ENCODE results near the gene MRPL11.

GRCh38 chr11:66443602-66444001 lies 5.0 kb upstream of the MRPL11 start:
- TF ChIP-seq MXI1 (IDR thresholded peaks at IDR 0.05; ENCODE audit: low read depth, low read length) (no peak), MAX (IDR thresholded peaks at IDR 0.05; ENCODE audit: low read depth, low read length) (no peak), HCFC1 (IDR thresholded peaks at IDR 0.05; ENCODE audit: low read length) (no peak)

All from GM12878 (cell line).